HepG2 (cell line): ENCODE results near the gene FGGY. TPM values are rescaled to one million over a fixed set of nuclear protein-coding genes. Genes with fewer than 3 reads are reported as not detected.

Experiments
- ATAC-seq: fragments of 200-7000 bp; cut with Tn5 transposase; 3 replicates; pipeline ENCODE4 v1.9.1; 2020; ENCODE audit warnings: mild to moderate bottlenecking, moderate library complexity
- BruUV-seq: library from RNA; stranded (reverse); fragments of 400-500 nt; replicated peaks from 2 replicates; lab custom pipeline; 2021; lab: Mats Ljungman, UMichigan
- CTCF ChIA-PET: fragments of 300-600 bp; formaldehyde crosslinking; extraction: SDS; loops from one replicate; lab custom pipeline; 2021; ENCODE audit warnings: low total read pairs, inconsistent platforms, low intra/inter-chr PET ratio; lab: Yijun Ruan, JAX
- POLR2A ChIA-PET: fragments of 350-600 bp; sonication (Branson Sonifier 250); formaldehyde crosslinking; loops from one replicate; lab custom pipeline; 2020; ENCODE audit warnings: antibody characterized with exemption, inconsistent platforms; lab: Yijun Ruan, JAX
- DNase-seq: peaks from one replicate; pipeline ENCODE4 v3.0.0-alpha.2; 2015; ENCODE audit warnings: low spot score
- FAIRE-seq: peaks from 3 replicates; lab custom pipeline; 2011; peaks lifted over from hg19 to GRCh38; lab: Jason Lieb, UNC
- H2AFZ ChIP-seq: one replicate; pipeline ENCODE4 v1.6.1; 2011; ENCODE audit warnings: low read length, inconsistent platforms
- H3K27ac ChIP-seq: fragments of 300-600 bp; 3 replicates; pipeline ENCODE4 v1.8.0; 2011; ENCODE audit warnings: mixed run types, mild to moderate bottlenecking, mixed read lengths, low read length, inconsistent platforms; ENCODE audit not compliant: insufficient read depth; ENCODE audit errors: extremely low read length
- H3K27me3 ChIP-seq, 2 experiments: fragments of 200-600 bp in 1 of 2; 2 replicates in 1 of 2; 3 replicates in 1 of 2; pipeline versions ENCODE4 v1.6.0 to v1.8.0; 2011; ENCODE audit warnings: low read length in 2 of 2, mild to moderate bottlenecking in 2 of 2, moderate library complexity in 2 of 2, inconsistent platforms in 1 of 2; ENCODE audit not compliant: insufficient read depth in 2 of 2, control insufficient read depth in 1 of 2
- H3K36me3 ChIP-seq, 2 experiments: fragments of 200-600 bp in 1 of 2; replicated peaks in 1 of 2; 2 replicates in 1 of 2; 3 replicates in 1 of 2; pipeline versions ENCODE4 v1.5.1 to v1.8.0; 2011; ENCODE audit warnings: low read length in 2 of 2, inconsistent platforms in 1 of 2; ENCODE audit not compliant: insufficient read depth in 2 of 2, control insufficient read depth in 1 of 2
- H3K4me1 ChIP-seq: 2 replicates; pipeline ENCODE4 v1.5.1; 2012; ENCODE audit warnings: low read length, inconsistent platforms; ENCODE audit not compliant: insufficient read depth
- H3K4me2 ChIP-seq: 2 replicates; pipeline ENCODE4 v1.6.0; 2011; ENCODE audit warnings: low read depth, low read length, inconsistent platforms
- H3K4me3 ChIP-seq, 3 experiments: fragments of 200-600 bp in 1 of 3; sonication (generic), shearing (Covaris generic) in 1 of 3; replicated peaks in 1 of 3; 2 replicates each; pipeline ENCODE4 v1.5.1; 2011 to 2016; ENCODE audit warnings: low read length in 3 of 3, inconsistent platforms in 2 of 3, low read depth in 2 of 3, mild to moderate bottlenecking in 2 of 3, control low read depth in 1 of 3, mixed read lengths in 1 of 3; ENCODE audit not compliant: insufficient read depth in 1 of 3
- H3K79me2 ChIP-seq: one replicate; pipeline ENCODE4 v1.6.1; 2011; ENCODE audit warnings: low read length, inconsistent platforms; ENCODE audit not compliant: insufficient read depth
- H3K9ac ChIP-seq: 2 replicates; pipeline ENCODE4 v1.6.0; 2011; ENCODE audit warnings: mild to moderate bottlenecking, low read depth, low read length, inconsistent platforms; ENCODE audit not compliant: insufficient read depth
- H3K9me3 ChIP-seq: 2 replicates; pipeline ENCODE4 v1.5.1; 2012; ENCODE audit warnings: mild to moderate bottlenecking, low read length
- H4K20me1 ChIP-seq: 2 replicates; pipeline ENCODE4 v1.6.0; 2011; ENCODE audit warnings: inconsistent platforms, mild to moderate bottlenecking, low read length, moderate library complexity; ENCODE audit not compliant: insufficient read depth
- HIVEP1 ChIP-seq: sonication (generic); formaldehyde crosslinking; IDR thresholded peaks from 2 replicates; pipeline ENCODE4 v1.4.0; 2020; ENCODE audit warnings: mild to moderate bottlenecking, missing genetic modification reagents
- NFE2 ChIP-seq: sonication (generic); formaldehyde crosslinking; IDR thresholded peaks from 2 replicates; pipeline ENCODE4 v1.4.0; 2020; ENCODE audit warnings: missing genetic modification reagents
- SMAD1 ChIP-seq: sonication (generic); formaldehyde crosslinking; IDR thresholded peaks from 2 replicates; pipeline ENCODE4 v1.4.0; 2020; ENCODE audit warnings: missing genetic modification reagents, low read depth, mild to moderate bottlenecking, borderline replicate concordance
- SMAD3 ChIP-seq: sonication (generic); formaldehyde crosslinking; IDR thresholded peaks from 2 replicates; pipeline ENCODE4 v1.4.0; 2020; ENCODE audit warnings: missing genetic modification reagents
- TGIF2 ChIP-seq: IDR thresholded peaks from 2 replicates; pipeline ENCODE4 v1.6.1; 2016; ENCODE audit warnings: control low read depth, missing compliant biosample characterization
- ZBED4 ChIP-seq: sonication (generic); formaldehyde crosslinking; IDR thresholded peaks from 2 replicates; pipeline ENCODE4 v1.4.0; 2020; ENCODE audit warnings: missing genetic modification reagents, borderline replicate concordance
- ZFAT ChIP-seq: sonication (generic); formaldehyde crosslinking; conservative IDR thresholded peaks from 2 replicates; pipeline ENCODE4 v1.8.1; 2023; ENCODE audit warnings: missing genetic modification reagents, inconsistent platforms
- ZNF577 ChIP-seq: sonication (generic); formaldehyde crosslinking; IDR thresholded peaks from 2 replicates; pipeline ENCODE4 v1.4.0; 2020; ENCODE audit warnings: mild to moderate bottlenecking, low read depth, missing genetic modification reagents, borderline replicate concordance
- ZNF646 ChIP-seq: sonication (generic); formaldehyde crosslinking; IDR thresholded peaks from 2 replicates; pipeline ENCODE4 v1.9.0; 2021; ENCODE audit warnings: mild to moderate bottlenecking, missing genetic modification reagents
- ZNF782 ChIP-seq: sonication (generic); formaldehyde crosslinking; IDR thresholded peaks from 2 replicates; pipeline ENCODE4 v1.4.0; 2020; ENCODE audit warnings: missing genetic modification reagents, mild to moderate bottlenecking, borderline replicate concordance
- WGBS: methylation state at CpG from one replicate; pipeline ENCODE4 v1.1.6; 2017; ENCODE audit warnings: low lambda C conversion rate; 5-methylcytosine and 5-hydroxymethylcytosine counted together
- in situ Hi-C: cut with HindIII; loops from 2 replicates; pipeline ENCODE4 v1.10.0; 2017; ENCODE audit warnings: low pct_unique_long_range_greater_than_20kb; ENCODE audit not compliant: extremely low pct_ligation_motif_present
- intact Hi-C: fragments of 100-400 bp; cut with micrococcal nuclease; formaldehyde crosslinking; loops from one replicate; pipeline ENCODE4 v1.10.0; 2022; ENCODE audit not compliant: unreplicated experiment
- polyA plus RNA-seq, 8 experiments: library from polyadenylated mRNA; depleted of rRNA in 3 of 8; stranded (reverse) in 7 of 8; unstranded in 1 of 8; fragments of >200 nt; fragmentation: Illumina TruSeq in 4 of 8; extraction: Trizol in 4 of 8; gene quantifications; 2 replicates each; pipeline versions ENCODE4 v1.2.1 to v1.2.3, GENCODE V29; 2011 to 2016; ENCODE audit warnings: low read depth in 4 of 8, missing spikeins in 1 of 8, mixed read lengths in 1 of 8; ENCODE audit not compliant: insufficient read depth in 1 of 8
- total RNA-seq, 5 experiments: library from RNA; depleted of rRNA; stranded (reverse); fragments of >200 nt; fragmentation: Illumina TruSeq; extraction: Trizol; gene quantifications; 2 replicates each; pipeline ENCODE4 v1.2.3, GENCODE V29; 2016; ENCODE audit warnings: low read depth in 1 of 5
- TF ChIP-seq, protein P1 (sequence below): sonication (generic); formaldehyde crosslinking; conservative IDR thresholded peaks from 2 replicates; pipeline ENCODE4 v1.4.0; 2020; ENCODE audit warnings: missing genetic modification reagents
- TF ChIP-seq, protein P2 (sequence below): sonication (generic); formaldehyde crosslinking; IDR thresholded peaks from 2 replicates; pipeline ENCODE4 v1.5.0; 2020; ENCODE audit warnings: missing genetic modification reagents

The FGGY gene
- total and polyA plus RNA-seq, 2 of the 13 experiments (the other 11 are each of a cell fraction or from before 2014, with no cell fraction given), result 15.7 to 27.5 TPM

GRCh38 chr1:59685666-59686065, 388.8 kb downstream of the FGGY start:
- Histone ChIP-seq H3K4me1 (peaks cover 24% of the 10 kb centered on the region), H3K9me3 (no peaks in the 10 kb centered on the region), H3K27me3 (no peaks in the 10 kb centered on the region), H3K4me2 (no peak overlapping the region), H3K9ac (no peak overlapping the region), H3K27ac (no peak overlapping the region), H4K20me1 (no peaks in the 10 kb centered on the region), H2AFZ (no peak overlapping the region), H3K4me3 (no peak overlapping the region), H3K79me2 (no peaks in the 10 kb centered on the region), H3K36me3 (no peaks in the 10 kb centered on the region; a peak in 1 of 5 replicates)
- no TSS peak for BruUV-seq
- DNase-seq, result no peak
- POLR2A ChIA-PET, result no interaction called here
- FAIRE-seq, result no peak
- in situ Hi-C loops (no loop called here), intact Hi-C loops (no loop called here)
- no peak for ATAC-seq
- WGBS, result 92% methylated on average over 2 of the region's 2 CpGs
- TF ChIP-seq ZNF782 (CRISPR knock-in tag) (no peak), SMAD1 (no peak), ZBED4 (CRISPR knock-in tag) (no peak), NFE2 (CRISPR knock-in tag) (no peak), ZNF577 (no peak), SMAD3 (no peak), TGIF2 (no peak), HIVEP1 (no peak), ZNF646 (CRISPR knock-in tag) (no peak), ZFAT (CRISPR knock-in tag) (no peak)
- TF ChIP-seq, protein P1, sequence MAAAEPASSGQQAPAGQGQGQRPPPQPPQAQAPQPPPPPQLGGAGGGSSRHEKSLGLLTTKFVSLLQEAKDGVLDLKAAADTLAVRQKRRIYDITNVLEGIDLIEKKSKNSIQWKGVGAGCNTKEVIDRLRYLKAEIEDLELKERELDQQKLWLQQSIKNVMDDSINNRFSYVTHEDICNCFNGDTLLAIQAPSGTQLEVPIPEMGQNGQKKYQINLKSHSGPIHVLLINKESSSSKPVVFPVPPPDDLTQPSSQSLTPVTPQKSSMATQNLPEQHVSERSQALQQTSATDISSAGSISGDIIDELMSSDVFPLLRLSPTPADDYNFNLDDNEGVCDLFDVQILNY (CRISPR knock-in tag), result no peak
- TF ChIP-seq, protein P2, sequence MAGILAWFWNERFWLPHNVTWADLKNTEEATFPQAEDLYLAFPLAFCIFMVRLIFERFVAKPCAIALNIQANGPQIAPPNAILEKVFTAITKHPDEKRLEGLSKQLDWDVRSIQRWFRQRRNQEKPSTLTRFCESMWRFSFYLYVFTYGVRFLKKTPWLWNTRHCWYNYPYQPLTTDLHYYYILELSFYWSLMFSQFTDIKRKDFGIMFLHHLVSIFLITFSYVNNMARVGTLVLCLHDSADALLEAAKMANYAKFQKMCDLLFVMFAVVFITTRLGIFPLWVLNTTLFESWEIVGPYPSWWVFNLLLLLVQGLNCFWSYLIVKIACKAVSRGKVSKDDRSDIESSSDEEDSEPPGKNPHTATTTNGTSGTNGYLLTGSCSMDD (CRISPR knock-in tag), result no peak
- CTCF ChIA-PET, result no interaction called here
